Fibroblast of skin of scalp (primary cell): ENCODE data around the gene COBLL1.
A peak's percentile ranks its signal among the peaks of the same experiment; 100 is the strongest.

ENCODE experiments used
- DNase-seq: peaks from one replicate; pipeline ENCODE4 v3.0.0-alpha.2; 2013

The COBLL1 gene

DNA sequence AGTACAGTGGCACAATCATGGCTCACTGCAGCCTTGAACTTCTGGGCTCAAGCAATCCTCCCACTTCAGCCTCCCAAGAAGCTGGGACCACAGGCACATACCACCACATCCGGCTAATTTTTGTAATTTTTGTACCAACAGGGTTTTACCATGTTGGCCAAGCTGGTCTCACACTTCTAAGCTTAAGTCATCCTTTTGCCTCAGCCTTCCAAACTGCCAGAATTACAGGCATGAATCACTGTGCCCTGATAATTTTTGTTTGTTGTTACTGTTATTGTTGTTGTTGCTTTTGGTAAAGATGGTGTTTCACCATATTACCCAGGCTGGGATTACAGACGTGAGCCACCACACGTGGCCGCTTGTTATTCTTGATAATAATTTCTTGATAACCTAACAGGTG is 10.5 kb upstream of the COBLL1 start:
- no peak for DNase-seq

DNA sequence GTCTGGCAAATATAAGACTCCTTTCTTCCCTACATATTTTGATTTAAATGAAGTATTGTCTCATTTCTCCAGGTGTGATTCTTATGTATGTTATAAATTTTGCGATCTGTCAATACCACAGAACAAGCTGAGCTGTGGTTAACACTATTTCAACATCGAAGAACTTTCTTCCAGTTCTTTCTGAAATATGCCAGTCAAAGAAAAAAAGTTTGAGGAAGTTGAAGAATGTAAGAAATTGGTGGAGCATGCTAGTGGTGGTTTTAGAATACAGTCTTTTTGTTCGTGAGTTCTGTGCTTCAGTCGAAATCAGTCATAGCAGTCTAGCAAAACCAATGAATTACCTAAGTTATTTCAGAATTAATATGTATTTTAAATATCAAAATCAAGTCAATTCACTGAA is 8.6 kb upstream of the COBLL1 start:
- no peak for DNase-seq

DNA sequence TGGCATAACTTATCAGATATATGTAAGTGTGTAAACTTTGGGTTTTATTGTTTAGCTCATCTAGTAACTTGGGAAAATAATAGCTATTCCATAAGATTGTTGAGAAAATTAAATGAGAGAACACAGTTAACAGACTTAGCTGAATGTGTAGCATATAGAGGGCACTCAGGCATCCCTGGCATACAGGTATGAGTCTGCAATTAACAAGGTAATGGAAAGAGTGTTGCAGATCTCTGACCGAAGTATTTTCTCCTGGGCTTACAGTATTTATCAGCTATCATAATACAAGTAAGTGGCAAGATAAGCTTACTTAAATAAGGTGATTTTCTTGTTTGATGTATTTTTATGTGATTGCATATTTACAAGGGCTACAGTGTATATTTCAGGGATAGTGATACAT is 7.9 kb upstream of the COBLL1 start:
- no peak for DNase-seq

DNA sequence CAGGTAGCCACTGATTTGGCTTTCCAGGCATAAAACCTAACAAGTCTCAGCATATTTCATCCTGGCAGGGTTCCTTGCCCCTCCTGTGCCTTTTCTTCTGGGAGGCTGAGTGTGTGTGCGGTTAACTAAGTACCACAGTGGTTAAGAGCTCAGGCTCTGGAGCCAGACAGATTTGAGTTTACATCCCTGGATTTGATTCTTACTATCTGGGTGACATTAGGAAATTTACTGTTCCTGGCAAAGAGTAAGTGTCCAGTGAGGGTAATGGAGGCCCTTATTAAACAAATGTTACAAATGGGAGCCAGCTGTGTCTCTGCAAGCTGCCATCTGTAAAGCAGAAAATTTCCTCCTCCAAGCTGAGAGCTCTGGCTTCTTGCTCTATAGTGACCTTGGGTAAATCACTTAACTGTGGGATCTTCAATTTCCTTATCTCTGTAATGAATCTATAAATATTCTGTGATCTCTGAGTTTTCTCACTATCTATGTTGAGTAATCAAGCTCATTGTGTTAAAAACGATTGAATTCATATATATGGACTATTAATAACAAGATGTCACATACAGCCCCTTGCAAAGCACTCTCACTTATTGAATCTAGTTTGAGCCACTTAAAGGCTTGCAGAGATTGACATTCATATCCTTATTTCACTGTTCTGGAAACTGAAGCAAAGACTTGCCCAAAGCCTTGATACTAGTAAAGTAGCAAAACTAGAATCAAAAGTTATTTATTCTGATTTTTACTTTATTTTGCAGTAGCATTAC is 6.5 kb upstream of the COBLL1 start:
- no peak for DNase-seq

DNA sequence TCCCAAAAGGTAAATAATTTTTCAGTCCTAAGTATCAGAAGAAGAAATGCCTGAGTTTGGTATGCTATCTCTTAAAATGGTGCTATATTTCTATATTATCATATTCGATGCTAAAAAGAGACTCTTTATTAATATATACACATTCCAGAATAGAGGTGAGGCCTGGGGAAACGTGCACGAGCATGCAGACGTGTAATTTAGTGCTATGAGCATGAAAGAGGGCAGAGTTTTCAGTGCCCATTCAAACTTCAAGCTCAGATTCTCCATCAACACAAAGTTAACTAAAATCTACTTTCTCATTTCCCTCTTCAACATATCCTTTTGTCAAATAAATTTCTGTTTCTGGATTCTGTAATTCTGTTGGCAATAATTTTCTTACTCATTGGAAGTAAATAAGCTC is 5.7 kb upstream of the COBLL1 start:
- DNase-seq = no peak

DNA sequence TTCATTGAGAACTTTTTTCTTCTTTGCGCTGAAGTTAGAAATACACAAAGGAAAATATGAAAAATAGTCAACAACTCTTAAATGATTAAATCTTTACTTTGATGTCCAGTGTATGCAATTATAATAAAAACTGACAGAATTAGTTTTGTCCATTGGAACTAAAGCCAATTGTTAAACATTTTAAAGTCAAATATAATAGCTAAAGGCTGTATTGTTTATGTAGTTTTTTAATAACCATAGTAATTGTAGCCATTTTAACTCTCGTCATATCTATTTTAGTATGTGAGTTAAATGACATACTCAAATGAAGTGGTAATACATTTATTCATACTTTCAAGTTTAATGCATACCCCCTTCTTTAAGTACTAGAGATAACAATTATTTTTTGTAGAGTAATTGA is 4.7 kb upstream of the COBLL1 start:
- DNase-seq = no peak

DNA sequence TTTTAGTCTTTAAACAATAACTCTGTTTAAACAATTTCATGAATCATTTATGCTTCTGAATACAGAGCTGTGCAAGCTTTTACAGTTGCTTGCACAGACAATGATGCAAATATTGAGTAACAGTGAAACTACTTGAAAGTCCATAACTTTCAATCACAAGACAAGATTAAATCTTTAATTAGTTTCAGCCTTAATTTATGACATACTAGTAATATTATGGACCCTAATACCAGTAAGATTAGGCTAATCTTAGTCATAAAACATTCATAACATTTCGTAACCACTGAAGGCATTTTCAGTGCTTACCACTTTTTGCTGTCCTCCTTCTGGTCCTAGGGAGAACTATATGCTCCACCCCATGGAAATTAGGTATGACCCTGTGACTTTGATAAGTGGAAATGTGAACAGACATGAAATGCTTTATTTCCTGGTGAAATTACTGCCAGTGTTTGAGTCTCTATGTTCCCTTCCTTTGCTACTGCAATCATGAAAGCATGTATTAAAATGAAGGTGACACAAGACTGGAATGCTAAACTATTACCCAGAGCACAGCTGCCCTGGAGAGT is 1.8 kb upstream of the COBLL1 start:
- DNase-seq = peak; percentile 21

DNA sequence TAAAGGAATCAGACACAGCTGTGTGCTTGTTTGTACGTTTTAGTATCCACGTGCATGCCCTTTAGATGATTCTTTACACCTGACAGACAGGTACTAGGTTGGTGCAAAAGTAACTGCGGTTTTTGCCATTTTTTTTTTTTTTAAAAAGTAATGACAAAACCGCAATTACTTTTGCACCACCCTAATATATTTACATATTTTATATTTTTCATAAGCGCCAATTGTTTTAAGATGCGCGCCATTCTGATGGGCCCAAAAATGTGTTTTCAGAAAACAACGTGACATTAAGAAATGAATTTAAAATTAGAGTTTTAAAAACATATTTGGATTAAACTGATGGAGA is 972 bp upstream of the COBLL1 start:
- no peak for DNase-seq

DNA sequence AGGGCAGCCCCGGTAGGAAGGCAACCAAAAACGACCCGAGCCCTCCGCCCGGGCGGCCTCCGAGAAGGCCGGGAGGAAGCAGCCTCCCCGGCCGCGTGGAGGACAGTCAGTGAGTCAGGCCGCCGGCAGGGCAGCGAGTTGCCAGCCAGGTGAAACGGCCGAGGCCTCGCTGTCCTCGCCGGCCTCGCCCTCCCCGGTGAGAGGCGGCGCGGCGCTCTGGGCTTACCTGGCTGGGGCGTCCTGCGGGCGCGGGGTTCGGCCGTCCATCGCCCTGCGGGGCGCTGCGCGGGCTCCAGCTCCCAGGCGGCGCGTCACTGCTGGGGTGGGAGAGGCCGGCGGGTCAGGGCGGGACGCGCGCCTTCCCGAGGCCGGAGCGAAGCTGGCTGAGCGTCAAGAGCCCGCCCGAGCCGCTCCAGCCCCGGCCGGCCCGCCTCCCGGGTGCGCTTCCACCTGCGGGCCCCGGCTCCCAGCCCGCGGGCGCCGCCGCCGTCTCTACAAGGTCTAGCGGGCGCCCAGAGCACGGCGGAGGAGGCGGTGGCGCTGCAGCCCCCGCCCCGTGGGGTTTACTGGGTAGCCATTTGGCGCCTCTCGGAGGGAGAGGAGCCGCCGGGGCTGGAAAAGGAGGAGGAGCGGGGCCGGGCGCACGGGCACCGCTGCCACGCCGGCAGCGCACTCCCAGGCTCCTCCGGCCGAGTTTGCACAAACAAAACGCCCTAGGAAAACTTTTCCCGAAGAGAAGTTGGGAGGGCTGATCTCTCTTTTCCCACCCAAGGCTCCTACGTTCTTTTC is 499 bp downstream of the COBLL1 start:
- DNase-seq = peak; percentile 85

DNA sequence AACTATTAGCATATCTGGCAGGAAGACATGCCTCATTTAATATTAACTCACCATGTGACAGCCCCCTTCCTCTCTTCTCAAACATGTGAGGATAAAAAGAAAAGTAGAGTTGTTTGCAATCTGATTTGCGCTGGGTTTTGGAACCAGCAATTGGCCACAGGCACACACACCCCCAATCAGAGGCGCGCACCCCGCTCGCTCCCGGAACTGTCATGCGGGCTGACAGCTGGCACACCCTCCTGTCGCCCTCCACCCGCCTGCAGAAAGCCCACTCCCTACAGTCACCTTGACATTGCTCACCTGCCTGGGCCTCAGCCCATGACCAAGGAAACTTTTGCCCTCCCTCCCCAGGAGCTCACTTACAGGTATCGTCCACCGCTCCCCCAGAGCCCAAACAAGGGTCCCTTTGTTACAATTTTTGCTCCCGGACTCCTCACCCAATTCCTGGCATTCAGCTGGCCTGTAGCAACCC is 1.1 kb downstream of the COBLL1 start:
- no peak for DNase-seq

DNA sequence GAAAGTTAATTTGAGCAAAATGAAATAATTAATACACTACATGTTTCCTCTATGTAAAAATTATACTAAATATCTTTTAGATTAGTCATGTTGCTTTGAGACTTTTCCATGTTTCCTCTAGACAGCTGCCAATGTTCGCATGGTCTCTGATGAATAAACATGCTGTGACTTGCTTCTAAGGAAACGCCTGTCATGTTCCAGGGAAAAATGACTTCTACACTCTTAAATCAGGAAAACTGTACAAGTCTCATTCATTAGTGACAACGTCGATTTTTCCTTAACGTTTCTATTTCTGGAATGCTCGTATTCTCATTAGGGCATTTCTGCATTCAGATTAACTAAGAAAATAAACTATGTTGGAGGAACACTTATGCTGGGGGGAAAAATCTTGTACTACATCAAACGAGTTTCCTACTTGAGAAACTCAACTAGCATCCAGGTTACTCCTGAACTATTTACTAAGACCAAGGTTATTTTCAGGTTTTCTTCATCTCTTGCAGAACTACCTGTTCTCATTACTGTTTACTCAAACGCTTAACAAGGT is 1.6 kb downstream of the COBLL1 start:
- peak; percentile 73 for DNase-seq

DNA sequence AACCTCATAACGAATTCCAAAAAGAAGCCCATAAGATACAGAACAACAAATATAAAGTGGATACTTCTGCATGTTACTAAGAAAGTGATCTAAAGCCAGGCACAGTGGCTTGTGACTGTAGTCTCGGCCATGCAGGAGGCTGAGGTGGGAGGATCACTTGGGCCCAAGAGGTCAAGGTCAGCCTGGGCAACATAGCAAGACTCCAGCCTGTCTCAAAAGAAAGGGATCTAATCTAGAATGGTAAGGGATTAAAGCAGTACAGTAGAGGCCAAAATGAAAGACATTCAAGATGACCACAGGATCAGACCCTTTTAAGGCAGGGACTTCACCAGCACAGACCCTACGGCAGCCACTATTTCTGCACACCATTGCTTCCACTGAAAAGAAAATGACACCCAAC is 3.8 kb downstream of the COBLL1 start:
- DNase-seq = no peak

DNA sequence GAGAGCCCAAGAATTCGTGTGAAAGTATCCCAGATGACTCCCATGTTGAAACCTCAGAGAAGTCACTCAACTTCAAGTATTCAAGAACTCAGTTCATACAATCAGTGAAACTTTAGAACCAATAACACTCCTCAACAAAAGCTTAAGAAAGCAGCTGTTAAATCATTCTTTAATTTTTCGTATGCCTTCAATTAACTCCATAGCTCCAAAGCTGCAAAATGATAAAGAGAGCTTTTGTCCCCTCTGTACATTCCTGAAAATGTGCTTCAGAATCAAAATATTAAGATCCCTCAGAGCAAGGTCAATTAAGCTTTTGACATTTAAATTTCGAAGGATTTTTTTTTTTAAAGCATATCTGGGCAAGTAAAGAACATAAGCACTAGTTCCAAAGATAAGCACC is 4.7 kb downstream of the COBLL1 start:
- DNase-seq = no peak

DNA sequence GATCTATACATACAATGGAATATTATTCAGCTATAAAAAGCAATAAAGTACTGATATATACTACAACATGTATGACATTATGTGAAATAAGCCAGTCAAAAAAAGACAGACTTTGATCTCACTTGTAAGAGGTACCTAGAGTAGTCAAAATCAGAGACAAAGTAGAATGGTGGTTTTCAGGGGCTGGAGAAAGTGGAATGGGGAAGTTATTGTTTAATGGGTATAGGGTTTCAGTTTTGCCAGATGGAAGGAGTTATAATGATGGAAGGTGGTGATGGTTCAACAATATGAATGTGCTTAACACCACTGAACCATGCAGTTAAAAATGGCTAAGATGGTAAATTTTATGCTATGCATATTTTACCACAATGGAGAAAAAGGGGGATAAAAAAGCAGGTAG is 6.3 kb downstream of the COBLL1 start:
- no peak for DNase-seq

DNA sequence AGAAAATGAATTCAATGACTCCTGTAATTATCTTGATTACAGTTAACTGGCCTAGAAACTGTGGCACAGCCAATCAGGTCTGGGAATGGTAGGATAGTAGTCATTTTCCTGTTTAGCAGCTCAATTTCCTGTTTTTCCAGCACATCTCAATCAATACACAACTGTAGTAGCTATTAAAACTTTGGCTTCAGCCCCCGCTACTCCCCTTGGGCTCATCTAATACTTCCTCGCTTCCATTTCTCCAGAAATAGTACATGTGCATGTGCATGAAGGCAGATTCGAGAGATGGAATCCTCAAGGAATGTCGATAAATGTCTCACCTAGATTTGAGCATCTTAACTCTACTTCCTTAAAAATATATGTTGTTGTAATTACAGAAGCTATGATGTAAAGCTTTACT is 9.7 kb downstream of the COBLL1 start:
- no peak for DNase-seq

DNA sequence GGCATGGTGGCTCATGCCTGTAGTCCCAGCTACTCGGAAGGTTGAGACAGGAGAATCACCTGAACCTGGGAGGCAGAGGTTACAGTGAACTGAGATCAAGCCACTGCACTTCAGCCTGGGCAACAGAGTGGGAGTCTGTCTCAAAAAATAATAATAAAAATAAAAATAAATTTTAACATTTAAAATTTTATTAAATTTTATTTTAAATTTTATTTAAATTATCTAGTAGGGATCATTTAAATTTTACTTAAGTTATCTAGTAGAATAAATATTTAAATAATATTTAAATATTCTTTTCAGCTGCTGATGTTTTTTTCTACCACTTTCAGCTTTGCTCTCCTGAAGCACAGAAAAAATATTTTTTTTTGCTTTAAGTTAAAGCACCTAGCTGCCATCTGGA is 10.4 kb downstream of the COBLL1 start:
- DNase-seq = no peak

DNA sequence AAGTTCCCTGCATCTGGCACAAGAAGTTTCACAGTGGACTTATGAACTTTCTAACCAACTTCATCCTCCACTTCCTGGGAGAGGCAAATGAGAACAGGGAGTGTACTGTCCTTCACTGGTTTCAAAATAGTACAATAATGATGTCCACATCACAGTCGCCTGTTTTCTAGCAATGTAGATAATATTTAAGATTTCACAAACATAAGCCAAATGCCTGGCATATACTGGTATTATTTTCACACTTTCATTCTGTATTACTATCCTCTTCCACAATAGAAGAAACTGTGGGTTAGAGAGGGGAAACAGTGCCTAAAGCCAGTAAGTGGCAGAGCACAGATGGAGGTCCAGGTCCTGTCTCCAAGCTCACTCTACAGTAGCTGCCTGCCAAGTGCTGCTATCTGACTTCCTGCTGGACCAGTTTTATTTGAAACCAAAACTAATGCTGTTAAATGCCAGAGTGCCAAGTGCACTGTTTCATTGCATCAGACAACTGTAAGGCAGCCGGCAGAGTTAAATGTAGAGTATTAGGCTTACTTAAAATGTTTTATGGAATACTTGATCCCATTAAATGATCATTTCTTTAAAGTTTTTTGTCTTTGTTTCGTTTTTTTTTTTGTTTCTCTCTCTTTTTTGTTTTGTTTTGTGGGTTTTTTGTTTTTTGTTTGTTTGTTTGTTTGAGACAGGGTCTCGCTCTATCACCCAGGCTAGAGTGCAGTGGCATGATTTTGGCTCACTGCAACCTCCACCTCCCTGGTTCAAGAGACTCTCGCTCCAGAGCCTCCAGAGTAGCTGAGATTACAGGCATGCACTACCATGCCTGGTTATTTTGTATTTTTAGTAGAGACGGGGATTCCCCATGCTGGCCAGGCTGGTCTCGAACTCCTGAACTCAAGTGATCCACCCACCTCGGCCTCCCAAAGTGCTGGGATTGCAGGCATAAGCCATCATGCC is 15.1 kb downstream of the COBLL1 start:
- peak; percentile 58 for DNase-seq

DNA sequence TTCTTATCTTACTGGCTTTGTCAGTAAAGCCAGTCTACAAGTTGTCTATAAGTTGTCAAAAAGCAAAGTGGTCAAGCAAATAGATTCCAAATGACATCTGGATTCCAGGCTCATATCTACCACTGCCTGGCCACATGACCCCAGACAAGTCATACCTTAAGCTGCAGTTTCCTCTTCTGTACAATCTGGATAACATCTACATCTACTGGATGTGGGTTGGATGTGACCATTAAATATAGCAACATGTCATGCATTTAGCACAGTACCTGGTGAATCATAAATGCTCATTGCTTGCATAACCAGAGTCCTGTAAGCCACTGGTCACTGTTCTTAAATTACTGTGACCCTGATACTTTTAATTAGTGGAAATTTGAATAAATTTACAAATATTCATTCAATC is 16.8 kb downstream of the COBLL1 start:
- no peak for DNase-seq

DNA sequence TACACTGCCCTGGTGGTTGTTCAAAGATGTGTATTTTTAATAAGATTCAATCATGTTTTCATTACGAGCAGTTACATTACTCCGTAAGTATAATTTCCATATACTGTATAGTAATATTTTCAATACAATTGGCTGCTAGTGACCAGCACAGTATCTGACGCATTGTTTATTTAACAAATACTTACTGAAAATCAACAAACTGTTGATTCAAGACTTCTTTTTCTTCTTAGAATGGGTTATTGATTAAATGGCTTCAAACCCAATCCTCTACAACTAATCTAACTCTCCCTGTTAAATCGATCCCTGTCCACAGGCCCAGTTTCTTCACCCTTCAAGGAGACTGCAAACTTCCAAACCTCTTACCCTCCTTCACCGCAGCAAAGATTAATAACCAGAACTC is 18.5 kb downstream of the COBLL1 start:
- no peak for DNase-seq

DNA sequence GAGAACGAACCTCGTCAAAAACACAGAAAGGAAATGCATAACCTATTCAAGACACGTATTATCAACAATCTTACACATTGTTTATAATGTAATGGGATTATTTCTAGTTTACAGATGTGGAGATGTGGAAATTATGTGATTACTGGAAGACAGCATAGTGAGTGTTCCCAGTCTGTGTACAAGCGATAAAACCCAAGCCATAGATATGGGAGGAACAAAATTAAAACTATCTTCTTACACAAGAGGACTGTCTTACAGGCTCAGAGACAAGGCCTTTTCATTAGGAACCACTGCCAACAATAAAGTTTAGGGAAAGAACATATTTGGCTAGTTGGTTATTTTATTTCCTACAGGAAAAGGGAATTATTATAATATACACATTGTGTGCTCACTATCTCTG is 20.3 kb downstream of the COBLL1 start:
- DNase-seq = no peak

DNA sequence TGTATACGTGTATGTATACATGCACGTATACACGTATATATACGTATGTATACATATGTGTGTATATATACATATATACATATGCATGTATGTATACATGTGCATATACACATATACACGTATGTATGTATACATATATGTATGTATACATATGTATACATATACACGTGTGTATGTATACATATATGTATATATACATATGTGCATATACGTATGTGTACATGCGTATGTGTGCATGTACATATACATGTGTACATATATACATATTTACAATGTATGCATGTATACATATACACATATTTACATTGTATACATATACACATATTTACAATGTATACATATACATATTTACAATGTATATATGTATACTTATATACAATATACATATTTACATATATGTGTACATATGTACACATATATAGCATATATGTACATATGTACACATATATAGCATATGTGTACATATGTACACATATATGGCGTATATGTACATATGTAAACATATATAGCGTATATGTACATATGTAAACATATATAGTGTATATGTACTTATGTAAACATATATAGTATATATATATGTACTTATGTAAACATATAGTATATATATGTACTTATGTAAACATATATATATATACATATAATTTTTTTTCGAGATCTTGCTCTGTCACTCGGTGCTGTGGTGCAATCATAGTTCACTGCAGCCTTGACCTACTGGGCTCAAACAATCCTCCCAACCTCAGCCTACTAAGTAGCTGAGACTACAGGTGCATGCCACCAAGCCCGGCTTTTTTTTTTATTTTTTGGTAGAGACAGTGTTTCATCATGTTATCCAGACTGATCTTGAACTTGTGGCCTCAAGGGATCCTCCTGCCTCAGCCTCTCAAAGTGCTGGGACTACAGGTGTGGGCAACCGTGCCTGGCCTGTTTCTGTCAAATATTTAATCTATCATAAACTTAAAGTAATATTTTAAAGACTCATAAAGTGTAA is 23.2 kb downstream of the COBLL1 start:
- DNase-seq = no peak
